Epithelial cell of proximal tubule (primary cell): ENCODE results near the gene PRDM16. TPM values are rescaled to one million over a fixed set of nuclear protein-coding genes. Genes with fewer than 3 reads are reported as not detected.

ENCODE experiments used
- DNase-seq: peaks from one replicate; pipeline ENCODE4 v3.0.0-alpha.2; 2011; ENCODE audit warnings: low read depth
- H3K4me3 ChIP-seq: 2 replicates; pipeline ENCODE4 v1.5.1; 2011; ENCODE audit warnings: low read depth, mild to moderate bottlenecking, low read length
- total RNA-seq: library from RNA; depleted of rRNA; stranded (reverse); fragments of >200 nt; gene quantifications from 2 replicates; pipeline ENCODE4 v1.2.3, GENCODE V29; 2015
- TF ChIP-seq, protein P1 (sequence below): conservative IDR thresholded peaks from 2 replicates; pipeline ENCODE4 v1.5.1; 2012; ENCODE audit warnings: low read depth, mild to moderate bottlenecking, low read length

The PRDM16 gene
- total RNA-seq, 1 donor from 2014 or later = 0.06 TPM

- TF ChIP-seq, protein P1, sequence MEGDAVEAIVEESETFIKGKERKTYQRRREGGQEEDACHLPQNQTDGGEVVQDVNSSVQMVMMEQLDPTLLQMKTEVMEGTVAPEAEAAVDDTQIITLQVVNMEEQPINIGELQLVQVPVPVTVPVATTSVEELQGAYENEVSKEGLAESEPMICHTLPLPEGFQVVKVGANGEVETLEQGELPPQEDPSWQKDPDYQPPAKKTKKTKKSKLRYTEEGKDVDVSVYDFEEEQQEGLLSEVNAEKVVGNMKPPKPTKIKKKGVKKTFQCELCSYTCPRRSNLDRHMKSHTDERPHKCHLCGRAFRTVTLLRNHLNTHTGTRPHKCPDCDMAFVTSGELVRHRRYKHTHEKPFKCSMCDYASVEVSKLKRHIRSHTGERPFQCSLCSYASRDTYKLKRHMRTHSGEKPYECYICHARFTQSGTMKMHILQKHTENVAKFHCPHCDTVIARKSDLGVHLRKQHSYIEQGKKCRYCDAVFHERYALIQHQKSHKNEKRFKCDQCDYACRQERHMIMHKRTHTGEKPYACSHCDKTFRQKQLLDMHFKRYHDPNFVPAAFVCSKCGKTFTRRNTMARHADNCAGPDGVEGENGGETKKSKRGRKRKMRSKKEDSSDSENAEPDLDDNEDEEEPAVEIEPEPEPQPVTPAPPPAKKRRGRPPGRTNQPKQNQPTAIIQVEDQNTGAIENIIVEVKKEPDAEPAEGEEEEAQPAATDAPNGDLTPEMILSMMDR = no peak
- no peak for DNase-seq
- no peak overlapping the region for H3K4me3 ChIP-seq
Measured at GRCh38 chr1:3320246-3321152, 251.5 kb downstream of the PRDM16 start.

DNA sequence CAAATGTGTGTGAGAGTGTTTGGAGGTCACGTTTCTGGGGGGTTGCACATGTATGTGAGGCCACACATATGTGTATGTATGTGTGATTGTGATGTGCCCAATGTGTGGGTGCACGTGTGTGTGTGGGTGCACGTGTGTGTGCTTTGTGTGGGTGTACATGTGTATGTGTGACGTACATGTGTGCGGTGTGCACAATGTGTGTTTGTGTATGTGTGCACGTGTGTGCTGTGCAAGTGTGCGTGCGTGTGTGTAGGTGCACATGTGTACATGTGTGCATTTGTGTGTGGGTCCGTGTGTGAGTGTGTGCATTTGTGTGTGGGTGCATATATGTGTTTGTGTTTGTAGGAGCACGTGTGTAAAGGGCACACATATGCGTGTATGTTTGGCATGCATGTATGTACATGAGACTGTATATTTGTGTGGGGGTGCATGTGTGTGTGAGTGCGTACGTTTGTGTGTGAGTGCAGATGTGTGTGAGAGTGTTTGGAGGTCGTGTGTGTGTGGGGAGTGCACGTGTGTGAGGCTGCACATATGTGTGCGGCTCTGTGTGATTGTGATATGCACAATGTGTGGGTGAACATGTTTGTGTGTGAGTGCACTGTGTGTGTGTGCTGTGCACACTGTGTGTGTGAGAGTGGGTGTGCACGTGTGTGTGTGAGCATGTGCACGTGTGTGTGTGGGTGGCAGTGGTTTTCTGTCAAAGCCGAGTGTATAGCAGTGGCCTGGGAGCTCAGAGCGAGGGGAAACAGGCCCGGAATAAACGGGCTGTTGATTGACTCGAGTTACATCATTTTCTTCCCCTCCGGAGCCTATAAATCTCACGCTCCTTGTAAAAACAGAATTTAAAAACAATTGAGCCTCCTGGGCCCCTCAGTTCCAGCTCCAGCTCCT lies 252.8 kb downstream of the PRDM16 start:
- TF ChIP-seq, protein P1 = no peak
- DNase-seq = no peak
- H3K4me3 ChIP-seq = no peak overlapping the region

DNA sequence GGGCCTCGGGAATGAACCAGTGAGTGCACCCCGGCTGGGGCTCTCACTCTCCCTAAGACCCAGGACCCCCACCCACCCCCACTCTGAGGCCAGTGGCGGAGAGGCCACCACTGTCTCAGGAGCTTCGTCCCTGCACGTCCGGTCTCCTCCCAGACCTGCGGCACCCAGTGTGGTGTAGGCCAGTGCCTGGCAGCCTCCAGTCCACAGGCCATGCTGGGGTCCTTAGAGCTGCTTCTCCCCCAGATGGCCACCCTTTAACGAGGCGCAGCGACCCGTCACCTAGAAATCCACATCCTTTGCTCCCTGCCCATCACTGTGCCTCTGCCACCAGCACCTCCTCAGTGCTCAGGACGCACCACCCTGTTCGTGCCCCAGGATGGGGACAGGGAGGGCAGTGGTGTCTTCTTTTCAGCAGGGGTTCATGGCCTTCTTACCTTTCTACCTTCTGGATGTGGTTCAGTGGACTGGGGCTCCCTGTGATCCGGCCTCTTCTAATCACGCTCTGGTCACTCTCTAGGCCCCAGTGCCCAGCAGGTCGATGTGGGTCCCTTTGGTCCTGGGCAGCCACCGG lies 253.5 kb downstream of the PRDM16 start:
- DNase-seq = no peak
- no peak overlapping the region for H3K4me3 ChIP-seq
- TF ChIP-seq, protein P1 = no peak

GRCh38 chr1:3323021-3323795 lies 254.2 kb downstream of the PRDM16 start:
- TF ChIP-seq, protein P1 = no peak
- no peak overlapping the region for H3K4me3 ChIP-seq
- DNase-seq = no peak

- TF ChIP-seq, protein P1 = no peak
- H3K4me3 ChIP-seq = no peak overlapping the region
- DNase-seq = no peak
Measured at GRCh38 chr1:3323796-3324703, 255.0 kb downstream of the PRDM16 start.
